Neural crest cell (in vitro differentiated cells): Measurements from ENCODE around the gene PTPN2. TPM values are rescaled to one million over a fixed set of nuclear protein-coding genes. Genes with fewer than 3 reads are reported as not detected.
A peak's percentile ranks its signal among the peaks of the same experiment; 100 is the strongest.

Experiments used
- DNase-seq: peaks from one replicate; pipeline ENCODE4 v3.0.0; 2021; ENCODE audit warnings: low read depth, mixed read lengths, low spot score
- H3K27ac Mint-ChIP-seq: one replicate; pipeline ENCODE4 v1.8.0; 2021; ENCODE audit warnings: mild to moderate bottlenecking, mixed read lengths; ENCODE audit not compliant: unreplicated experiment
- H3K27me3 Mint-ChIP-seq: 2 replicates; pipeline ENCODE4 v1.8.0; 2021; ENCODE audit warnings: low read depth, mild to moderate bottlenecking, mixed read lengths
- H3K36me3 Mint-ChIP-seq: 2 replicates; pipeline ENCODE4 v1.8.0; 2021; ENCODE audit warnings: low read depth, mild to moderate bottlenecking, mixed read lengths
- H3K4me1 Mint-ChIP-seq: 2 replicates; pipeline ENCODE4 v1.8.0; 2021; ENCODE audit warnings: mixed read lengths
- H3K4me3 Mint-ChIP-seq: one replicate; pipeline ENCODE4 v1.8.0; 2021; ENCODE audit warnings: mild to moderate bottlenecking, mixed read lengths
- H3K9me3 Mint-ChIP-seq: 2 replicates; pipeline ENCODE4 v1.8.0; 2021; ENCODE audit warnings: mixed read lengths
- CTCF ChIP-seq: fragments of 200-600 bp; sonication (generic); conservative IDR thresholded peaks from 2 replicates; pipeline ENCODE4 v1.5.0; 2021; ENCODE audit warnings: antibody characterized with exemption, mild to moderate bottlenecking
- total RNA-seq: library from RNA; stranded (reverse); gene quantifications from 2 replicates; pipeline ENCODE4 v1.2.1, GENCODE V29; 2021

PTPN2 gene
- total RNA-seq, 1 donor from 2014 or later, result 34.4 TPM

GRCh38 chr18:12862467-12862866 lies 21.6 kb downstream of the PTPN2 start:
- Mint-ChIP-seq H3K27ac (no peak overlapping the region), H3K4me3 (no peak overlapping the region), H3K9me3 (no peaks in the 10 kb centered on the region), H3K36me3 (no peaks in the 10 kb centered on the region), H3K27me3 (no peaks in the 10 kb centered on the region), H3K4me1 (peaks cover 10% of the 10 kb centered on the region)
- no peak for DNase-seq
- TF ChIP-seq CTCF, result no peak

DNA sequence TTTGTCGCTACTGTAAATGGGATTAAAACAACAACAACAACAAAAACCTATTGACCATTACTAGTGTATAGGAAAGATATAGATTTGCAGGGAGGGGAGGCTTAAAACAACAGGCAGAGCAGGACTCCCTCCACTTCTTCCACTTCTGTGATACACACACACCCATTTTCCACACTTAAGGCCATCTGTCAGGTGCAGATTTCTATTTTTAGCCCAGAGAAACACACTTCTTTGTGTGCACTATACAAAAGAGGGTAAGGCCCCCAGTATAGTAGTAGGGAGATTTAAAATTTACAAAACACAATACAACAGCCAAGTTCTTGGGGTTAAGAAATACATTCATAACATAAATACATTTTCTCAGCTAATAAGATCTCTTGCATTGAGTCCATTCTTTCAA lies 22.4 kb downstream of the PTPN2 start:
- no peak for DNase-seq
- H3K4me1 Mint-ChIP-seq, result peaks cover 10% of the 10 kb centered on the region
- no peaks in the 10 kb centered on the region for H3K27me3 Mint-ChIP-seq
- H3K4me3 Mint-ChIP-seq, result no peak overlapping the region
- H3K36me3 Mint-ChIP-seq, result no peaks in the 10 kb centered on the region
- no peak for TF ChIP-seq CTCF
- H3K9me3 Mint-ChIP-seq, result no peaks in the 10 kb centered on the region
- H3K27ac Mint-ChIP-seq, result no peak overlapping the region

DNA sequence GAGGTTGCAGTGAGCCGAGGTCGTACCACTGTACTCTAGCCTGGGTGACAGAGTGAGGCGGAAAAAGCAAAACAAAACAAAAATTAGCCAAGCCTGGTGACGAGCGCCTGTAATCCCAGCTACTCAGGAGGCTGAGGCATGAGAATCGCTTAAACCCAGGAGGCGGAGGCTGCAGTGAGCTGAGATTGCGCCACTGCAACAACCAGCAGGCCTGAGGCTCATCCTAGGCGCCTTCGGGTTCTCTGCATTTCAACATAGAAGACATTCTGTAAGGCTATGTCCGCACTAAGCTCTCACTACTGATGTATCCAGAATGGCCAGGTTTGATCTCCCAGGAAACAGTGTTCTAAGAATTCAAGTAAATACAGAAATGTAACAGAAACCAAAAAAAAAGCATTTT lies 23.5 kb downstream of the PTPN2 start:
- Mint-ChIP-seq H3K9me3 (no peaks in the 10 kb centered on the region), H3K27ac (no peak overlapping the region), H3K36me3 (peaks cover 3% of the 10 kb centered on the region), H3K4me3 (no peak overlapping the region), H3K27me3 (no peaks in the 10 kb centered on the region), H3K4me1 (peaks cover 10% of the 10 kb centered on the region)
- no peak for TF ChIP-seq CTCF
- DNase-seq, result no peak

GRCh38 chr18:12858991-12859390 lies 25.0 kb downstream of the PTPN2 start:
- Mint-ChIP-seq H3K9me3 (no peaks in the 10 kb centered on the region), H3K36me3 (peaks cover 3% of the 10 kb centered on the region), H3K4me3 (no peak overlapping the region), H3K27me3 (no peaks in the 10 kb centered on the region), H3K27ac (no peak overlapping the region), H3K4me1 (peaks cover 10% of the 10 kb centered on the region)
- no peak for DNase-seq
- TF ChIP-seq CTCF, result no peak

DNA sequence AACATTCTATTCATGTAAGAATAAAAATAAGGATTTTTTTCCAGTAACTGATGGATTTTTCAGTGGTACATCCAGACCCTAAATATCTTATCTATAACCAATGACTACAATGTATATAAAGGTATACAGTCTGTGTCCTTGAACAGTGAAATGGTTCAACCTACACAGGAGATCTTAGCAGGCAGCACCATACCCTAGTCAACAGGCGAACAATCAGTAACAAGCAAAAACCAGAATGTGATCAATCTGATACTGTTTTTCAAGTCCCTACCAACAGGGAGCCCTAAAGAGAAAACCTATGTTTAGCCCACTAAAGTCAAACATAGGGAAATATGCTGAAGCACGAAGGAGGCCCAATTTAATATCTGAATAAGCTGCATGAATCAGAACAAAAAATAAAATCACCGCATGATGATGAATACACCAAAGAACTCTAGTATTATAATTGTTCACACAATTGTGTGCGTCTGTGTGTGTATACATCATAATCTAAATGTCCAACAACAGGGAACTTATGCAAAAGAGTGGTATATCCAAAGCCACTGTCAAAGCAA lies 26.0 kb downstream of the PTPN2 start:
- H3K27ac Mint-ChIP-seq, result peak overlapping the region; percentile 20
- no peak overlapping the region for H3K4me3 Mint-ChIP-seq
- H3K4me1 Mint-ChIP-seq, result peaks cover 10% of the 10 kb centered on the region
- no peak for TF ChIP-seq CTCF
- H3K27me3 Mint-ChIP-seq, result no peaks in the 10 kb centered on the region
- no peak for DNase-seq
- H3K9me3 Mint-ChIP-seq, result no peaks in the 10 kb centered on the region
- peaks cover 3% of the 10 kb centered on the region for H3K36me3 Mint-ChIP-seq
